ENCODE measurements around the gene COL4A1.

DNA sequence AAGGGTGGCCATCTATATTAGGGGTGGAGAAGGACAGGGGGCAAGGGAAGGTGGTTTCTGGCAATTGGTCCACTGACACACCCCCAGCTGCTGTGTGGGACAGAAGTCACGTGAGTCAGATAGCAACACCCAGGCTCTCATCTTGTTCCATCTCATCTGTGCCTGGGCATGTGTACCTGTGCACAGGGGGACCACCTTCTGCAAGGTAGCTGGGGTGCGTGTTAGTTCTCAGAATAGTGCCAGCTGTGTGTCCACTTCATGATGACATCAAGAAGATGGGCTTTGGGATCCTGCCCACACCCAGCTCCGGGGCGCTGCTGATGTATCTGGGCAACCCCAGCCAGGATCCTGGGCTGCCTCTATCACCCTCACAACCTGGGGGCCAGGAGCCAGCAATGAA lies 38.7 kb upstream of the COL4A1 start:
- TF ChIP-seq, protein P1, sequence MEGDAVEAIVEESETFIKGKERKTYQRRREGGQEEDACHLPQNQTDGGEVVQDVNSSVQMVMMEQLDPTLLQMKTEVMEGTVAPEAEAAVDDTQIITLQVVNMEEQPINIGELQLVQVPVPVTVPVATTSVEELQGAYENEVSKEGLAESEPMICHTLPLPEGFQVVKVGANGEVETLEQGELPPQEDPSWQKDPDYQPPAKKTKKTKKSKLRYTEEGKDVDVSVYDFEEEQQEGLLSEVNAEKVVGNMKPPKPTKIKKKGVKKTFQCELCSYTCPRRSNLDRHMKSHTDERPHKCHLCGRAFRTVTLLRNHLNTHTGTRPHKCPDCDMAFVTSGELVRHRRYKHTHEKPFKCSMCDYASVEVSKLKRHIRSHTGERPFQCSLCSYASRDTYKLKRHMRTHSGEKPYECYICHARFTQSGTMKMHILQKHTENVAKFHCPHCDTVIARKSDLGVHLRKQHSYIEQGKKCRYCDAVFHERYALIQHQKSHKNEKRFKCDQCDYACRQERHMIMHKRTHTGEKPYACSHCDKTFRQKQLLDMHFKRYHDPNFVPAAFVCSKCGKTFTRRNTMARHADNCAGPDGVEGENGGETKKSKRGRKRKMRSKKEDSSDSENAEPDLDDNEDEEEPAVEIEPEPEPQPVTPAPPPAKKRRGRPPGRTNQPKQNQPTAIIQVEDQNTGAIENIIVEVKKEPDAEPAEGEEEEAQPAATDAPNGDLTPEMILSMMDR (IDR thresholded peaks at IDR 0.05): no peak
- no peak for TF ChIP-seq POLR2A (IDR thresholded peaks at IDR 0.05)

Data from vagina (tissue), 2 donors.